ENCODE data around the gene MAPKAPK3.
A peak's percentile ranks its signal among the peaks of the same experiment; 100 is the strongest.

The MAPKAPK3 gene

GRCh38 chr3:50591196-50591741 lies 25.7 kb upstream of the MAPKAPK3 start:
- H3K9me3 ChIP-seq (replicated peaks; ENCODE audit: low read length) = no peaks in the 10 kb centered on the region
- H3K27me3 ChIP-seq (ENCODE audit: control insufficient read depth, insufficient read depth, low read length) = no peaks in the 10 kb centered on the region
- no peak overlapping the region for H3K4me2 ChIP-seq (ENCODE audit: low read length)
- H3K4me3 ChIP-seq (ENCODE audit: low read length) = no peak overlapping the region
- peaks cover 8% of the 10 kb centered on the region for H3K4me1 ChIP-seq (ENCODE audit: control insufficient read depth, insufficient read depth, low read length)
- H3K9ac ChIP-seq (ENCODE audit: low read depth, low read length) = no peak overlapping the region
- no peaks in the 10 kb centered on the region for H3K36me3 ChIP-seq (ENCODE audit: insufficient read depth, low read length)

DNA sequence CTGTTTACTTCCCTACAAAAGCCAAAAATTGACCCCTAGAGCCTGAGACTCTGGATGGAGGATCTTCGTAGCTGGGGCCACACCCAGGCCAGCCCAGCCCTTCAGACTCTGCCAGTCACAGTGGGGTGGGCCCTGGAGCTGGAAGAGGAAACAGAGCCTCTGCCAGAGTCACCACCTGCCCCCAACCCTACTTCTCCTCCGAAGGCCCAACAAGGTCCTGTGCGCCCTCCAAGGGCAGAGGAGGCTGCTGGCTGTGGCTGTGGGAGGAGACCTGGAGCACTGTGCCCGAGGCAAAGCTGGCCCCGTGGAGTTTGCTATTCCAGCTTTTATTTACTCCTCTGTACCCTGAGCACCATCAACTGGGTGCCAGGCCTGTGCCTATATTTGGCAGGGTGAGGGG lies 24.4 kb upstream of the MAPKAPK3 start:
- Histone ChIP-seq H3K9me3 (replicated peaks; ENCODE audit: low read length) (no peaks in the 10 kb centered on the region), H3K4me1 (ENCODE audit: control insufficient read depth, insufficient read depth, low read length) (peaks cover 8% of the 10 kb centered on the region), H3K27me3 (ENCODE audit: control insufficient read depth, insufficient read depth, low read length) (no peaks in the 10 kb centered on the region), H3K4me3 (ENCODE audit: low read length) (no peak overlapping the region), H3K4me2 (ENCODE audit: low read length) (no peak overlapping the region), H3K9ac (ENCODE audit: low read depth, low read length) (no peak overlapping the region), H3K36me3 (ENCODE audit: insufficient read depth, low read length) (no peaks in the 10 kb centered on the region)

DNA sequence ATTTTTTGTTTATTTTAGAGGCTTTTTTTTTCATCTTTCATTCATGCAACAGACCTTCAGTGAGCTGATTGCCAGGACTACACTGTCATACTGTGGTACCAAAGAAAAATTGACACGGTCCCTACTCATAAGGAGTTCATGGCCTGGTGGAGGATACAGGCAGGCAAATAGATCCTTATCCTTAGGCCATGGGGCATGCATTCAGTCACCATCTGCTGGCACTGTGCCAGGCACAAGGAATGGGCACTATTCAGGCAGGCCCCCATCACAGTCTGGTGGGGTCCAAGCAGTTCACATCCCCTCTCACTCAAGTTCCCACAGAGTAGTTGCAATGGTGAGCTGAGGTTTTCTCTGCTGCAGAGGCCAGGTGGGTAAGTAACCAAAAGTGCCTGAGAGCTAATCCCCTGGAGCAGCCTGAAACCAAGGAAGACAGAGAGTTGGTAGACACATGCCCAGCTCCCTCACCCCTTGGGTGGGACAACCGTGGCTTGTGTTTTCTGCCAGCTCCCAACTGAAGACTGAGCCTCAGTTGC lies 22.6 kb upstream of the MAPKAPK3 start:
- H3K9me3 ChIP-seq (replicated peaks; ENCODE audit: low read length) = no peaks in the 10 kb centered on the region
- no peaks in the 10 kb centered on the region for H3K36me3 ChIP-seq (ENCODE audit: insufficient read depth, low read length)
- H3K27me3 ChIP-seq (ENCODE audit: control insufficient read depth, insufficient read depth, low read length) = no peaks in the 10 kb centered on the region
- H3K4me2 ChIP-seq (ENCODE audit: low read length) = no peak overlapping the region
- no peak overlapping the region for H3K9ac ChIP-seq (ENCODE audit: low read depth, low read length)
- no peak overlapping the region for H3K4me3 ChIP-seq (ENCODE audit: low read length)
- peaks cover 8% of the 10 kb centered on the region for H3K4me1 ChIP-seq (ENCODE audit: control insufficient read depth, insufficient read depth, low read length)

DNA sequence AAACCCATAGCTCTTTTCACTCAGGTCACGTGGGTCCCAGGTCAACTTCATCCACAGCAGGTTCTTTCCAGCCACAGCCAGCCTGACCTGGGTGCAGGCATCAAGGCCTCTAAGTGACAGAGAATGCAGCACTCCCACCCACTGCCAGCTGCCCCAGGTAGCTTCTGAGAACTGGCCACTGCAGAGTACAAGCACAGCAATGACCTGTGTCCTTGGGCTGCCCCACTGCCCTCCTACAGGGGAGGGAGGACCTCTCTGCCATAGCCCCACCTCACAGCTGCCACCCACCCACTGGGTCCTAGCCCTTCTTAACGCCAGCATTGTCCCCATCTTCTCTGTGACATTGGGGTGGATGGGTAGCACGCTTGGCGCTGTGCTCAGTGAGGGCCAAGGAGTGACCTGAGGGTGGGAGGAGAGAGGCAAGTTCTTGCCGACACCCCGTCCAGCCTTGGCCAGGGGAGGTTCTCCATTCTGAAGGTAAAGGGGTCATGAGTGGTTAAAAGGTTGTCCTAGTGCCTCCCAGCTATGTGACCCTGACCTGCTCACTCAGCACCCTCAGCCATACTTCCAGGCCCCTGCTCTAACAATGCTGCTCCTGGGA lies 17.7 kb upstream of the MAPKAPK3 start:
- Histone ChIP-seq H3K9ac (ENCODE audit: low read depth, low read length) (no peak overlapping the region), H3K36me3 (ENCODE audit: insufficient read depth, low read length) (no peaks in the 10 kb centered on the region), H3K27me3 (ENCODE audit: control insufficient read depth, insufficient read depth, low read length) (no peaks in the 10 kb centered on the region), H3K9me3 (replicated peaks; ENCODE audit: low read length) (no peaks in the 10 kb centered on the region), H3K4me2 (ENCODE audit: low read length) (no peak overlapping the region), H3K4me1 (ENCODE audit: control insufficient read depth, insufficient read depth, low read length) (peaks cover 29% of the 10 kb centered on the region), H3K4me3 (ENCODE audit: low read length) (no peak overlapping the region)

DNA sequence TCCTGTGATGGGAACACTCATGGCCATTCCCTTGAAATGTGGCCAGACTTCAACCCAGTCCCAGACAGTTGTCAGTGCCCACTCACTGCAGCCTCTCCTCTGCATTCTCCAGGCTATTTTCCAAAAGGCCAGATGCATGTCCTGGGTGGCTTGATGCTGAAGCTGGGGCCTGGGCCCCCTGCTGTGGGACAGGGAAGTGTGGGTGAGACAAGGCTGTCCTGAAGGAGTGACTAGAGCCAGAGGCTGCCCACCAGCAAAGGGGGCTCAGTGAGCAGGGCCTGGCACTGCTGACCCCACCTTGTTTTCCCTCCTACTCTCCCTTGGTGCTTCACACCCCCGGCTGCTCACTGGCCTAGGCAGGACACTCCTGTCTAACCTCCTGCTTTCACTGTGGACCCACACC lies 17.2 kb upstream of the MAPKAPK3 start:
- H3K4me3 ChIP-seq (ENCODE audit: low read length) = no peak overlapping the region
- no peaks in the 10 kb centered on the region for H3K27me3 ChIP-seq (ENCODE audit: control insufficient read depth, insufficient read depth, low read length)
- peaks cover 29% of the 10 kb centered on the region for H3K4me1 ChIP-seq (ENCODE audit: control insufficient read depth, insufficient read depth, low read length)
- H3K36me3 ChIP-seq (ENCODE audit: insufficient read depth, low read length) = no peaks in the 10 kb centered on the region
- H3K9ac ChIP-seq (ENCODE audit: low read depth, low read length) = no peak overlapping the region
- no peak overlapping the region for H3K4me2 ChIP-seq (ENCODE audit: low read length)
- H3K9me3 ChIP-seq (replicated peaks; ENCODE audit: low read length) = no peaks in the 10 kb centered on the region

DNA sequence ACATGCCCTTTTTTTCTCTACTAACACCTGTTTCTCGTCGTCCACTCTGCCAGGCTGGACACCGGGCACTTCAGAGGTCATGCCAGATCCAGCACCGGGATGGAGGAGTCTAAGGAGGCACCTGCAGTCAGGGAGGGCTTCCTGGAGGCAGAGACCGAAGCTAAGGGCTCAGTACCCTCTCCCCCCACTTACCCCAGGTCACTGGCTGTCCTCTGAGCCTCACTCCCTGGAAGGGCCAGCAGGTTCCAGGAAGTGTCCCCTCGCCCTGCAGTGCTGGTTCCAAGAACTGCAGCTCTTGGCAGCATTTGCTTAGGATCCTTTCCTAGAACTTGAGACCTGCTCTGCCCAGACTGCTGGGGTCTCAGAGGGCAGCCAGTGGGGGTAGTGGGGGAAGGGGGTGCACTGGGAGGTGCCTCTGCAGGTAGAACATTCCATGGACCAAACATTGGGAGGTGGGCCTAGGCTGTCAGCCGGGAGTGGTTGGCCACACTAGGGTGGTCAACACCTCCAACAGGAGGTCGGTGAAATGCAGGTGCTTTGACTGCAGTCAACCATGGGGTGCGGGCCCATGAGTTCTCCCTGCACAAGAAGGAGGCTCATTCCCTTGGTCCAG lies 16.7 kb upstream of the MAPKAPK3 start:
- Histone ChIP-seq H3K27me3 (ENCODE audit: control insufficient read depth, insufficient read depth, low read length) (no peaks in the 10 kb centered on the region), H3K9me3 (replicated peaks; ENCODE audit: low read length) (no peaks in the 10 kb centered on the region), H3K36me3 (ENCODE audit: insufficient read depth, low read length) (no peaks in the 10 kb centered on the region), H3K4me2 (ENCODE audit: low read length) (no peak overlapping the region), H3K9ac (ENCODE audit: low read depth, low read length) (no peak overlapping the region), H3K4me3 (ENCODE audit: low read length) (no peak overlapping the region), H3K4me1 (ENCODE audit: control insufficient read depth, insufficient read depth, low read length) (peaks cover 29% of the 10 kb centered on the region)

DNA sequence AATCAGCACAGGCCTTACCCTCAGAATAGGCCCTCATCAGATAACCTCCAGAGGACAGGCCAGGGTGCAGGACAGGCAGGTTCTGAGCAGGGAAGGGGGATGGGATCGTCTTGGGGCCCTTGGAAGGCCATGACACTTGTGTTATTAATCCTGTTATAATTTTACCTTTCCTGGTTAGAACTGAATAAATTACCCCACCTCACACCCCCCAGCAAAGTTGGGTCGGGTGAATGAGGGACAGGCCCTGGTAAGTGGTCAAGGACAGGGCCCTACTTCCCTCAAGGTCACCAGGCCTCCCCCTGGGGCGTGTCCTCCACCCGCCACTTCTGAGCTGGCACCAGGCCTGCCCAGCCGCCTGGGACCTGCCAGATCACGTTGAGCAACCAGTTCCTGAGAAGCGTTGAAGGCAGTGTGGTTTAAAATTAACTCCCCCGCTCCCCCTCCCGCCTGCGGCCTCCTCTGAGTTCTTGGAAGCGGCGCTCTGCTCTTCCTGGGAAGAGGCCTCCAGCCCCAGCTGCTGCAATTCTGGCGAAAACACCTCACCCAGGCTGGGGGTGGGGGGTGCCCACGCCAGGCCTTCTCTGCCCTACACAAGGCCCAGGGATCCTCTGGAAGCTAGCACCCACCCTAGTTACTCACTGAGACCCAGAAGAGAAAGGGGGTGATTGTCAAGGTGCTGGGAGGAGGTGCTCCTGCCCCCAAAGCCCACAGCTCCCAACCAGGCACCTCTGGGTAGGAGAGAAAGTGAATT lies 15.9 kb upstream of the MAPKAPK3 start:
- Histone ChIP-seq H3K9ac (ENCODE audit: low read depth, low read length) (peak overlapping the region; percentile 79), H3K36me3 (ENCODE audit: insufficient read depth, low read length) (no peaks in the 10 kb centered on the region), H3K9me3 (replicated peaks; ENCODE audit: low read length) (no peaks in the 10 kb centered on the region), H3K4me2 (ENCODE audit: low read length) (peak overlapping the region; percentile 74), H3K27me3 (ENCODE audit: control insufficient read depth, insufficient read depth, low read length) (no peaks in the 10 kb centered on the region), H3K4me3 (ENCODE audit: low read length) (peak overlapping the region; percentile 45), H3K4me1 (ENCODE audit: control insufficient read depth, insufficient read depth, low read length) (peaks cover 29% of the 10 kb centered on the region)

DNA sequence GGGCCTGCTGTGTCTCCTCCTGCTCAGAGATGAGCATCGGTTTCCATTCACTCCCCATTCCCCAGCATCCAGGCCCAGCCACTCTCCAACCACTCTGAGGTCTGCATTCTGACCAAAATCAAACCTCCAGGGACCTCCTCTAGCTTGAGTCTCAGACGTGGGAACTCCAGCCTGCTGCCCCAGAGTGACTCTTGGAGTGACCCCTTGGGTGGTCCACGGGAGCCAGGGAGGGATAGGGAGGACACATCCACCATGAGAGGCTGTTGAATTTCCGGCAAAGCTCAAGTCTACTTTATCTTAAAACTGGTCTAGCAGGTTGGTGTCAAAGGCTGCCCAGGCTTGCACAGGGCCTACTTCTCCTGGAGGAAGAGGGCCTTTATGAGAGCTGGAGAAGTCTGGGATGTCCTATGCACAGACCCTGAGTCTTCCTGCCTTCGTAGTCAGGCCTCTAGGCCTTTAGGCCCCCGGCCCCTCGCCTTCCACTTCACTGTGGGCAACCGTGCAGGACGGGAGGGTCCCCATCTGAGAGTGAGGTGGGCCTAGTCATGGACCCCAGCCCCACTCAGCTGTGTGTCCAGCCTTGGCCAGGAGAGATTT lies 14.3 kb upstream of the MAPKAPK3 start:
- peak overlapping the region; percentile 20 for H3K9ac ChIP-seq (ENCODE audit: low read depth, low read length)
- H3K4me2 ChIP-seq (ENCODE audit: low read length) = no peak overlapping the region
- peaks cover 29% of the 10 kb centered on the region for H3K4me1 ChIP-seq (ENCODE audit: control insufficient read depth, insufficient read depth, low read length)
- H3K9me3 ChIP-seq (replicated peaks; ENCODE audit: low read length) = no peaks in the 10 kb centered on the region
- H3K27me3 ChIP-seq (ENCODE audit: control insufficient read depth, insufficient read depth, low read length) = no peaks in the 10 kb centered on the region
- no peaks in the 10 kb centered on the region for H3K36me3 ChIP-seq (ENCODE audit: insufficient read depth, low read length)
- no peak overlapping the region for H3K4me3 ChIP-seq (ENCODE audit: low read length)

DNA sequence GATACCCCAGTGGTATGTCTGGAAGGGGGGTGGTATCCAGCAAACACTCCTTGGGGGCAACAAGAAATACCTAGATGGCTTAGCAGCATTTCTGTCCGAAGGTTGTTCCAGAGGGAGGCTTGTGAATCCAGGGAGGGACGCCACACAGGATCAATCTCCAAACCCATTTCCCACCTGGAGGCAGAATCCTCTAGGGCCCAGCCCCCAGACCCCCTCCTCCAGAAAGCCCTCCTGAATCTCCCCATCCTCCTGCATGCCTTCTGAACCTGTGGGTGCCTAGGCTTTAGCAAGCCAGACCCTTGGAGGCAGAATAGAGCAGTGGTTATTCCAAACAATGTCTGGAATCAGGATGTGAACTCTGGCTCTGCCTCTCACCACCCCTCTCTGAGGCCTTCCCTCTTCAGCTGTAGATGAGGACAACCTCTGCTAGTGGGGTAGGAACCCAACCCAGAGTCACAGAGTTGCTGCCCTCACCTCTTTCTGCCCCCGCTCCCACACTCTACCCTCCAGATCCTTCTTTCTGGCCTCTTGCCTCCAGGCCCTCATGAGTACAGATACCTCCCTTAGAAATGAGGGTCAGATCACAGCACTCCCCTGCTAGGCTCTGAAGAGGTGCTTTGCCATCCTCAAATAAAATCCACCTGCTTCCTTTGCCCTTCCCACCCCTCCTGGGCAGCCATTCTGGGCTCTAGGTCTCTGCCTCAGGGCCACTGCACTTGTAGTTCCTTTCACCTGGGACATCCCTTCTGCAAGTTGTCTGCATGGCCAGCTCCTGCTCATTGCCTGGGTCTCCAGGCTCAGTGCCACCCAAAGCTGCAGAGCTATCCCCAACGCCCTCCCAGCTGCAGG lies 13.5 kb upstream of the MAPKAPK3 start:
- Histone ChIP-seq H3K4me2 (ENCODE audit: low read length) (no peak overlapping the region), H3K4me3 (ENCODE audit: low read length) (no peak overlapping the region), H3K9me3 (replicated peaks; ENCODE audit: low read length) (no peaks in the 10 kb centered on the region), H3K9ac (ENCODE audit: low read depth, low read length) (no peak overlapping the region), H3K27me3 (ENCODE audit: control insufficient read depth, insufficient read depth, low read length) (no peaks in the 10 kb centered on the region), H3K4me1 (ENCODE audit: control insufficient read depth, insufficient read depth, low read length) (peaks cover 29% of the 10 kb centered on the region), H3K36me3 (ENCODE audit: insufficient read depth, low read length) (no peaks in the 10 kb centered on the region)

GRCh38 chr3:50604110-50604621 lies 12.8 kb upstream of the MAPKAPK3 start:
- Histone ChIP-seq H3K9ac (ENCODE audit: low read depth, low read length) (no peak overlapping the region), H3K36me3 (ENCODE audit: insufficient read depth, low read length) (no peaks in the 10 kb centered on the region), H3K4me3 (ENCODE audit: low read length) (no peak overlapping the region), H3K9me3 (replicated peaks; ENCODE audit: low read length) (no peaks in the 10 kb centered on the region), H3K27me3 (ENCODE audit: control insufficient read depth, insufficient read depth, low read length) (no peaks in the 10 kb centered on the region), H3K4me2 (ENCODE audit: low read length) (no peak overlapping the region), H3K4me1 (ENCODE audit: control insufficient read depth, insufficient read depth, low read length) (peaks cover 29% of the 10 kb centered on the region)

All from skeletal muscle satellite cell (primary cell).